ENCODE measurements around the gene DENND4B.

DENND4B gene

DNA sequence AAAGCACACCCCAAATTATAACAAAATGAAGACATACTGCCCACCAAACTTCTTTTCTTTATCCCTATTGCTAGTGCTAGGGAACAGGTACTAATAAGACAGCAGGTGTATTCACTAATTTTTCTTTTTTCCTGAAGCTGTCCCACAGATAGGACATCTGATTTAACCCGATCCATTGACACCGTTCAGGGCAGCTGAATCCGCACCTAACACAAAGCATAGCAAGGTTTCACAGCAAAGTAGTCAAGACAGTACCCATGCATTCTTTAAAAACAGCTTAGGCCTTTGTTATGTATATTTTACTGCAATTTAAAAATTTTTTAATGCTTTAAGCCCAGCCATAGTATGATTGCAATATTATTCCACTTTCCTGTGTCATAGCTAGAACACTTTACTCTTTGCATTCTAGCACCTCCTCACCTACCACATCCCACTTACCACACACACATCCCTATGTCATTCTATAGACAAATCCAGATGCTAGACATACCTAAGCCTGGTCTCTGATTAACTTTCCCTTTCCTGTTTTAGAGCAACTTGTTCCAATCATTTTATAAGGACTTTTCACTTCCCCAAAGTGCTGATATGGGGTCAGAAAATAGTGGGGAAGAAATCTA lies 64.1 kb downstream of the DENND4B start:
- no peak for DNase-seq (ENCODE audit: low read depth)

GRCh38 chr1:153881751-153882150 lies 64.8 kb downstream of the DENND4B start:
- no peak for DNase-seq (ENCODE audit: low read depth)

DNA sequence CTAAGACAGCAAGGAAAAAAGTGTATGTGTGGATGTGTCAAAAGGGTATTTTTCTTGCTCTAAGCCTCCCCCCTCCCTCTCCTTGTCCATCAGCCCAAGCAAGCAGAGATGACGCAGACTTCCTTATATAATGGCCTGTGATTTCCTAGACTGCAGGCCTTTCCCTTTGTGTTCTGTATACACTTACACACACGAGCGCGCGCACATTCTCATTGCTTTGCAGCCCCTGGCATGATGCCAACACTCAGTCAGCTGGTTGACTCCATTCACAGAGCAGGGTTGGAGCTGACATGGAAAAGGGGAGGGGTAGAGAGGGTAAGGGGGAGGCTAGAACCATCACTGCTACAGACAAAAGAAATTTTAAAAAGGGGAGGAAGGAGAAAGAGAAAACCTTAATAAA lies 65.6 kb downstream of the DENND4B start:
- DNase-seq (ENCODE audit: low read depth): peak; percentile 91

- DNase-seq (ENCODE audit: low read depth): no peak
Measured at GRCh38 chr1:153880024-153880423, 66.5 kb downstream of the DENND4B start.
